IMR-90 (cell line): Measurements from ENCODE around the gene BEST1. TPM values are rescaled to one million over a fixed set of nuclear protein-coding genes. Genes with fewer than 3 reads are reported as not detected.

ENCODE experiments used
- ATAC-seq: fragments of 200-7000 bp; cut with Tn5 transposase; 2 replicates; pipeline ENCODE4 v1.9.1; 2020; ENCODE audit warnings: low read depth, mild to moderate bottlenecking, moderate library complexity
- BruUV-seq: library from RNA; stranded (reverse); fragments of 400-500 nt; replicated peaks from 2 replicates; lab custom pipeline; 2021; lab: Mats Ljungman, UMichigan
- CTCF ChIA-PET: fragments of 300-600 bp; formaldehyde crosslinking; extraction: SDS; loops from one replicate; lab custom pipeline; 2021; ENCODE audit warnings: antibody characterized with exemption; lab: Yijun Ruan, JAX
- POLR2A ChIA-PET: fragments of 300-600 bp; sonication (Branson Sonifier 250); formaldehyde crosslinking; loops from one replicate; lab custom pipeline; 2022; ENCODE audit warnings: antibody characterized with exemption; ENCODE audit not compliant: unreplicated experiment; lab: Charles Lee
- DNase-seq: peaks from one replicate; pipeline ENCODE4 v3.0.0; 2013
- H2AFZ ChIP-seq: replicated peaks from 2 replicates; pipeline ENCODE3; 2013; ENCODE audit warnings: low read length, mild to moderate bottlenecking; ENCODE audit not compliant: poor library complexity
- H2AK5ac ChIP-seq: 2 replicates; pipeline ENCODE4 v1.6.1; 2013; ENCODE audit warnings: low read depth, low read length, inconsistent platforms
- H2AK9ac ChIP-seq: replicated peaks from 2 replicates; pipeline ENCODE3; 2013; ENCODE audit warnings: mild to moderate bottlenecking, low read depth, low read length, moderate library complexity; ENCODE audit not compliant: poor library complexity
- H2BK120ac ChIP-seq: 2 replicates; pipeline ENCODE4 v1.6.1; 2013; ENCODE audit warnings: low read depth, low read length, inconsistent platforms
- H2BK15ac ChIP-seq: 3 replicates; pipeline ENCODE4 v1.6.1; 2013; ENCODE audit warnings: low read depth, low read length, inconsistent platforms
- H2BK20ac ChIP-seq: 2 replicates; pipeline ENCODE4 v1.6.1; 2013; ENCODE audit warnings: low read depth, mild to moderate bottlenecking, inconsistent platforms, low read length, moderate library complexity
- H2BK5ac ChIP-seq: 2 replicates; pipeline ENCODE4 v1.6.1; 2013; ENCODE audit warnings: mild to moderate bottlenecking, low read depth, low read length, inconsistent platforms; ENCODE audit not compliant: poor library complexity, severe bottlenecking
- H3K14ac ChIP-seq: replicated peaks from 2 replicates; pipeline ENCODE4 v1.6.1; 2013; ENCODE audit warnings: low read depth, low read length, inconsistent platforms
- H3K18ac ChIP-seq: 2 replicates; pipeline ENCODE4 v1.6.1; 2013; ENCODE audit warnings: low read depth, low read length, control low read depth
- H3K23ac ChIP-seq: 2 replicates; pipeline ENCODE4 v1.6.1; 2013; ENCODE audit warnings: low read depth, low read length, inconsistent platforms
- H3K27ac ChIP-seq: 2 replicates; pipeline ENCODE4 v1.5.1; 2013; ENCODE audit warnings: mild to moderate bottlenecking, control low read depth, low read length; ENCODE audit not compliant: insufficient read depth
- H3K27me3 ChIP-seq: 2 replicates; pipeline ENCODE4 v1.6.1; 2013; ENCODE audit warnings: low read length; ENCODE audit not compliant: control insufficient read depth, insufficient read depth
- H3K36me3 ChIP-seq: 2 replicates; pipeline ENCODE4 v1.6.1; 2013; ENCODE audit warnings: low read length, mixed read lengths; ENCODE audit not compliant: control insufficient read depth, insufficient read depth
- H3K4ac ChIP-seq: 2 replicates; pipeline ENCODE4 v1.6.1; 2013; ENCODE audit warnings: low read depth, low read length, inconsistent platforms
- H3K4me1 ChIP-seq: 2 replicates; pipeline ENCODE4 v1.6.1; 2013; ENCODE audit warnings: low read length, mixed read lengths; ENCODE audit not compliant: control insufficient read depth, insufficient read depth
- H3K4me2 ChIP-seq: 2 replicates; pipeline ENCODE4 v1.6.1; 2013; ENCODE audit warnings: low read depth, mild to moderate bottlenecking, control low read depth, low read length, moderate library complexity
- H3K4me3 ChIP-seq: 2 replicates; pipeline ENCODE4 v1.5.1; 2013; ENCODE audit warnings: low read depth, mild to moderate bottlenecking, control low read depth, low read length, moderate library complexity; ENCODE audit not compliant: insufficient read depth
- H3K56ac ChIP-seq: 2 replicates; pipeline ENCODE4 v1.6.1; 2013; ENCODE audit warnings: low read length, inconsistent platforms; ENCODE audit not compliant: insufficient read depth; ENCODE audit errors: extremely low read depth
- H3K79me1 ChIP-seq, 2 experiments: 2 replicates each; pipeline ENCODE4 v1.6.1; 2013; ENCODE audit warnings: low read length in 2 of 2, inconsistent platforms in 1 of 2, low read depth in 1 of 2
- H3K9ac ChIP-seq: 2 replicates; pipeline ENCODE4 v1.6.1; 2013; ENCODE audit warnings: low read depth, low read length, control low read depth
- H3K9me1 ChIP-seq: 2 replicates; pipeline ENCODE4 v1.6.1; 2013; ENCODE audit warnings: low read length, inconsistent platforms; ENCODE audit not compliant: insufficient read depth
- H3K9me3 ChIP-seq: 2 replicates; pipeline ENCODE4 v1.6.1; 2013; ENCODE audit warnings: low read length; ENCODE audit not compliant: control insufficient read depth, insufficient read depth
- H4K20me1 ChIP-seq: 2 replicates; pipeline ENCODE4 v1.6.1; 2013; ENCODE audit warnings: low read length, inconsistent platforms; ENCODE audit not compliant: insufficient read depth
- H4K5ac ChIP-seq: 2 replicates; pipeline ENCODE4 v1.6.1; 2013; ENCODE audit warnings: mild to moderate bottlenecking, low read depth, low read length, control low read depth
- H4K8ac ChIP-seq, 2 experiments: 2 replicates each; pipeline ENCODE4 v1.6.1; 2013; ENCODE audit warnings: low read depth in 2 of 2, low read length in 2 of 2, control low read depth in 1 of 2, inconsistent platforms in 1 of 2
- H4K91ac ChIP-seq: 2 replicates; pipeline ENCODE4 v1.6.1; 2013; ENCODE audit warnings: low read depth, low read length, inconsistent platforms; ENCODE audit not compliant: insufficient read depth
- BHLHE40 ChIP-seq: fragments of 150-350 bp; IDR thresholded peaks from 2 replicates; pipeline ENCODE4 v1.6.1; 2016; ENCODE audit warnings: mild to moderate bottlenecking, low read depth, low read length
- FOS ChIP-seq: fragments of 150-350 bp; IDR thresholded peaks from 2 replicates; pipeline ENCODE4 v1.6.1; 2016; ENCODE audit warnings: low read depth, low read length
- MXI1 ChIP-seq: IDR thresholded peaks from 2 replicates; pipeline ENCODE4 v1.6.1; 2012; ENCODE audit warnings: low read depth, mild to moderate bottlenecking, low read length, moderate library complexity, borderline replicate concordance
- POLR2A ChIP-seq: IDR thresholded peaks from 2 replicates; pipeline ENCODE4 v1.6.1; 2012; ENCODE audit warnings: mild to moderate bottlenecking, low read depth, low read length
- WGBS, 2 experiments: methylation state at CpG; one replicate each; pipeline versions ENCODE4 v1.1.5 to v1.1.7; 2013; ENCODE audit warnings: missing lambda C conversion rate in 2 of 2; ENCODE audit not compliant: insufficient read length in 1 of 2; ENCODE audit errors: extremely low coverage in 2 of 2; 5-methylcytosine and 5-hydroxymethylcytosine counted together
- dilution Hi-C: fragments of 300-500 bp; cut with HindIII; formaldehyde crosslinking; loops from one replicate; pipeline ENCODE4 v1.14.3; 2018; ENCODE audit warnings: low sequenced_read_pairs; ENCODE audit not compliant: unreplicated experiment
- in situ Hi-C: fragments of 300-500 bp; cut with MboI; formaldehyde crosslinking; loops from 3 replicates; pipeline ENCODE4 v1.14.3; 2019; ENCODE audit warnings: low sequenced_read_pairs, inconsistent platforms, mixed read lengths
- intact Hi-C: fragments of 100-400 bp; cut with micrococcal nuclease; formaldehyde crosslinking; loops from 2 replicates; pipeline ENCODE4 v1.10.0; 2022
- polyA plus RNA-seq, 3 experiments: library from polyadenylated mRNA; depleted of rRNA; stranded (reverse); fragments of >200 nt; gene quantifications; 2 replicates each; pipeline ENCODE4 v1.2.3, GENCODE V29; 2012; ENCODE audit warnings: low replicate concordance in 1 of 3
- total RNA-seq: library from RNA; depleted of rRNA; stranded (reverse); fragments of >200 nt; gene quantifications from 2 replicates; pipeline ENCODE4 v1.2.3, GENCODE V29; 2012

Gene BEST1
- total and polyA plus RNA-seq, 2 of the 4 experiments (the other 2 are of a cell fraction) = 0.90 to 1.4 TPM

GRCh38 chr11:61964058-61964665 is 14.0 kb downstream of the BEST1 start:
- Histone ChIP-seq H3K9ac (no peak overlapping the region), H2AK5ac (no peak overlapping the region), H2BK5ac (no peak overlapping the region), H2BK120ac (no peak overlapping the region), H4K5ac (no peak overlapping the region), H4K91ac (no peak overlapping the region), H3K14ac (0 out of 2 replicates have a peak overlapping the region, but pooled peaks have one; percentile 33), H2AFZ (no peak overlapping the region), H2AK9ac (no peak overlapping the region), H3K4me1 (peaks cover 13% of the 10 kb centered on the region; the same call in 1 of the 2 replicates), H3K18ac (no peak overlapping the region), H3K56ac (no peak overlapping the region), H3K9me3 (no peaks in the 10 kb centered on the region), H2BK15ac (no peak overlapping the region), H3K27ac (peak overlapping the region; percentile 38; the same call in 1 of the 2 replicates), H3K36me3 (peaks cover 36% of the 10 kb centered on the region), H3K23ac (0 out of 2 replicates have a peak overlapping the region, but pooled peaks have one; percentile 2), H3K4me2 (no peak overlapping the region; the same call in 1 of the 2 replicates), H3K9me1 (peaks cover 26% of the 10 kb centered on the region), H3K4ac (no peak overlapping the region), H3K79me1 (peaks cover 15 to 59% of the 10 kb centered on the region in 2 experiments), H4K8ac (no peak overlapping the region), H3K27me3 (no peaks in the 10 kb centered on the region), H3K4me3 (peak overlapping the region; percentile 6; the same call in 1 of the 2 replicates), H4K20me1 (peaks cover 61% of the 10 kb centered on the region), H2BK20ac (no peak overlapping the region)
- DNase-seq (no peak), ATAC-seq (no peak)
- intact Hi-C loops (no loop called here), dilution Hi-C loops (no loop called here), in situ Hi-C loops (loop anchor here (10.0 kb wide), 1 partner anchor 61 kb away; no protein-coding TSS in a partner anchor)
- ChIA-PET POLR2A (interaction anchor here (0.5 to 1.5 kb wide), 3 partner anchors 9 to 118 kb away, joined by 3 to 4 read pairs (median 3); no protein-coding TSS in a partner anchor), CTCF (interaction anchor here (3.9 kb wide), 1 partner anchor 118 kb away, joined by 17 read pairs; no protein-coding TSS in a partner anchor)
- no TSS peak for BruUV-seq
- TF ChIP-seq BHLHE40 = no peak
- TF ChIP-seq FOS = no peak
- TF ChIP-seq MXI1 = no peak
- TF ChIP-seq POLR2A = peak; percentile 19
- no CpG with 5 or more reads among the region's 4 CpGs for WGBS, 2 experiments
